Endothelial cell of umbilical vein (primary cell): ENCODE results near the gene CBLN3. TPM values are rescaled to one million over a fixed set of nuclear protein-coding genes. Genes with fewer than 3 reads are reported as not detected.

ENCODE experiments used
- BruUV-seq: library from RNA; stranded (reverse); fragments of 400-500 nt; replicated peaks from 2 replicates; lab custom pipeline; 2021; lab: Mats Ljungman, UMichigan
- CTCF ChIA-PET: fragments of 300-600, 350-600 bp; sonication (Branson Sonifier 250); formaldehyde crosslinking; loops from one replicate; lab custom pipeline; 2021; ENCODE audit warnings: antibody characterized with exemption, inconsistent platforms; lab: Charles Lee
- POLR2A ChIA-PET: fragments of 300-600, 350-600 bp; sonication (Branson Sonifier 250); formaldehyde crosslinking; loops from one replicate; lab custom pipeline; 2021; ENCODE audit warnings: antibody characterized with exemption, inconsistent platforms; lab: Charles Lee
- DNase-seq: peaks from one replicate; pipeline ENCODE4 v3.0.0-alpha.2; 2011; ENCODE audit warnings: low read depth, low spot score
- FAIRE-seq: peaks from 2 replicates; lab custom pipeline; 2011; peaks lifted over from hg19 to GRCh38; lab: Jason Lieb, UNC
- H2AFZ ChIP-seq: 2 replicates; pipeline ENCODE4 v1.6.0; 2012; ENCODE audit warnings: low read depth, low read length, control low read depth, inconsistent platforms
- H3K27ac ChIP-seq: 2 replicates; pipeline ENCODE4 v1.5.1; 2011; ENCODE audit warnings: low read depth, mild to moderate bottlenecking, control low read depth, low read length, moderate library complexity; ENCODE audit not compliant: insufficient read depth
- H3K27me3 ChIP-seq, 2 experiments: 2 replicates each; pipeline versions ENCODE4 v1.6.0 to v1.6.1; 2011; ENCODE audit warnings: low read length in 2 of 2, mixed read lengths in 1 of 2; ENCODE audit not compliant: control insufficient read depth in 2 of 2, insufficient read depth in 2 of 2
- H3K36me3 ChIP-seq, 2 experiments: 2 replicates in 1 of 2; 3 replicates in 1 of 2; pipeline ENCODE4 v1.5.1; 2011; ENCODE audit warnings: low read length in 2 of 2, mild to moderate bottlenecking in 1 of 2, moderate library complexity in 1 of 2; ENCODE audit not compliant: control insufficient read depth in 2 of 2, insufficient read depth in 2 of 2; ENCODE audit errors: extremely low read depth in 1 of 2
- H3K4me1 ChIP-seq: 3 replicates; pipeline ENCODE4 v1.5.1; 2011; ENCODE audit warnings: mild to moderate bottlenecking, low read length; ENCODE audit not compliant: control insufficient read depth, insufficient read depth; ENCODE audit errors: extremely low read depth
- H3K4me2 ChIP-seq: 2 replicates; pipeline ENCODE4 v1.6.1; 2011; ENCODE audit warnings: low read length, control low read depth, mixed read lengths; ENCODE audit not compliant: insufficient read depth
- H3K4me3 ChIP-seq, 3 experiments: fragments of 200-600 bp in 1 of 3; sonication (generic), shearing (Covaris generic) in 1 of 3; replicated peaks in 1 of 3; 2 replicates each; pipeline ENCODE4 v1.5.1; 2011 to 2016; ENCODE audit warnings: control low read depth in 3 of 3, low read length in 3 of 3, mild to moderate bottlenecking in 2 of 3, inconsistent platforms in 1 of 3, low read depth in 1 of 3, moderate library complexity in 1 of 3; ENCODE audit not compliant: insufficient read depth in 1 of 3
- H3K79me2 ChIP-seq: 2 replicates; pipeline ENCODE4 v1.6.0; 2012; ENCODE audit warnings: low read length, inconsistent platforms; ENCODE audit not compliant: control insufficient read depth, insufficient read depth
- H3K9ac ChIP-seq: replicated peaks from 2 replicates; pipeline ENCODE3; 2011; ENCODE audit warnings: low read length, control low read depth; ENCODE audit not compliant: insufficient read depth; ENCODE audit errors: extremely low read depth
- H3K9me1 ChIP-seq: replicated peaks from 3 replicates; pipeline ENCODE4 v1.6.0; 2011; ENCODE audit warnings: mild to moderate bottlenecking, low read length; ENCODE audit not compliant: control insufficient read depth, insufficient read depth; ENCODE audit errors: extremely low read depth
- H3K9me3 ChIP-seq: replicated peaks from 2 replicates; pipeline ENCODE4 v1.5.1; 2012; ENCODE audit warnings: low read length, inconsistent platforms; ENCODE audit not compliant: control insufficient read depth, insufficient read depth
- H4K20me1 ChIP-seq: replicated peaks from 2 replicates; pipeline ENCODE3; 2011; ENCODE audit warnings: mild to moderate bottlenecking, low read length; ENCODE audit not compliant: control insufficient read depth, insufficient read depth; ENCODE audit errors: extremely low read depth
- CTCF ChIP-seq, 2 donors: IDR thresholded peaks; 1 replicate in 1 of 2; 2 replicates in 1 of 2; pipeline ENCODE4 v1.5.1; 2011; ENCODE audit warnings: low read length in 2 of 2, mild to moderate bottlenecking in 2 of 2, moderate library complexity in 2 of 2, control low read depth in 1 of 2, inconsistent platforms in 1 of 2, low read depth in 1 of 2; ENCODE audit not compliant: insufficient read depth in 1 of 2; ENCODE audit errors: extremely low read depth in 1 of 2
- EZH2 ChIP-seq: IDR thresholded peaks from 2 replicates; pipeline ENCODE4 v1.6.1; 2012; ENCODE audit warnings: borderline replicate concordance, low read depth, mild to moderate bottlenecking, moderate library complexity, low read length, inconsistent platforms; ENCODE audit not compliant: severe bottlenecking
- GATA2 ChIP-seq: IDR thresholded peaks from 2 replicates; pipeline ENCODE4 v1.7.0; 2011; ENCODE audit warnings: low read depth, mild to moderate bottlenecking, moderate library complexity, mixed read lengths, low read length; ENCODE audit not compliant: insufficient read length, insufficient read depth
- JUN ChIP-seq: IDR thresholded peaks from 2 replicates; pipeline ENCODE4 v1.6.1; 2011; ENCODE audit warnings: borderline replicate concordance, low read depth; ENCODE audit not compliant: insufficient read length, insufficient read depth
- POLR2A ChIP-seq: IDR thresholded peaks from 2 replicates; pipeline ENCODE4 v1.6.1; 2012; ENCODE audit warnings: low read depth, mild to moderate bottlenecking, control low read depth, low read length
- POLR2AphosphoS5 ChIP-seq: IDR thresholded peaks from 2 replicates; pipeline ENCODE4 v1.6.1; 2012; ENCODE audit warnings: low read depth, mild to moderate bottlenecking, control low read depth, low read length, moderate library complexity; ENCODE audit not compliant: insufficient read depth
- dilution Hi-C: fragments of 300-500 bp; cut with MboI; formaldehyde crosslinking; loops from one replicate; pipeline ENCODE4 v1.15.0; 2019; ENCODE audit warnings: low sequenced_read_pairs; ENCODE audit not compliant: extremely low pct_ligation_motif_present
- intact Hi-C: fragments of 100-400 bp; cut with micrococcal nuclease; formaldehyde crosslinking; loops from one replicate; pipeline ENCODE4 v1.10.0; 2022
- polyA plus RNA-seq, 4 experiments: library from polyadenylated mRNA; depleted of rRNA in 3 of 4; stranded (reverse) in 3 of 4; unstranded in 1 of 4; fragments of >200 nt; gene quantifications; 2 replicates each; pipeline versions ENCODE4 v1.2.1 to v1.2.3, GENCODE V29; 2011 to 2012; ENCODE audit warnings: missing spikeins in 1 of 4
- total RNA-seq: library from RNA; stranded (reverse); gene quantifications from 2 replicates; pipeline ENCODE4 v1.2.3, GENCODE V29; 2021

CBLN3 gene
- total and polyA plus RNA-seq, 2 donors (not counting 3 experiments of a cell fraction or from before 2014, with no cell fraction given) = 7.9 to 8.6 TPM

DNA sequence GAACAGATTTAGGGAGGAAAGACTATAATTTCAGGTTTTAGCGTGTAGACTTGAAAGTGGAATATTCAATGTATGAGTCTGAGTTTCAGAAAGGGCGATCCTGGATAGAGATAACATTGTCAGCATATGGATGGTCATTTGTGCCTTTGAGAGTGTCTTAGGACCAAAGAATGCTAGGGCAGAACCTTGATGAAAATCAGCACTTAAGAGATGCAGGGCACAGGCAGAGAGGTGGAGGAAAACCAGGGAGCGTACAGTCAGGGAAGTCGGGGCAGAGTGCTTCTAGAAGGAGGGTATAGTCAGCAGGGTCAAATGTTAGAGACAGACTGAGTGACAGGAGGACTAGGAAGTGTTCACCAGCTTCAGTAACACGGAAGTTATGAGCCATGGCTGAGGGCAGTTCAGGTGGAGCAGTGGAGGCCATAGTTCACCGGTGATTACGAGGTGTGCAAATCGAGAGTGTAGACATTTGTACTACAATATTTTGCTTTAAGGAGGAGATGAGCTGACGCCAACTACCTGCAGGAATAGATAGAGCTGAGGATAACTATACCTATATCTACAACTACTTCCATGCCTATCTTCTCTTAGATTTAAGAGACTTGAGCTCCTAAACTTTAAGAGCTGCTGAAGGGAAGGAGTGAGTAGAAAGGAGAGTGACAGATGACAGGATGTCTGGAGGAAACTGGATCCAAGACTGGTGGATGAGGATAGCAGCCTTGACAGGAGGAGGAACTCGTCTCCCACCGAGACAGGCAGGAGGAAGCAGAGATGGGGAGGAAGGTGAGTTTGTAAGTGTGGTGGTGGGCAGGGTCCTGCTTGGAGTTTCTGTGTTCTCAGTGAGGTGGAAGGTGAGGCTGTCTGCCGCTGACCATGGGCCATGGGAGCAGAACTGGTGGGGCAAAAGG is 6.5 kb downstream of the CBLN3 start:
- Histone ChIP-seq H3K79me2 (no peaks in the 10 kb centered on the region), H3K4me1 (peaks cover 54% of the 10 kb centered on the region), H3K9ac (no peak overlapping the region), H3K36me3 (no peaks in the 10 kb centered on the region), H3K9me1 (no peaks in the 10 kb centered on the region), H3K4me2 (no peak overlapping the region), H3K4me3 (no peak overlapping the region), H2AFZ (no peak overlapping the region), H3K27me3 (no peaks in the 10 kb centered on the region), H3K9me3 (no peaks in the 10 kb centered on the region), H3K27ac (no peak overlapping the region), H4K20me1 (no peaks in the 10 kb centered on the region)
- no TSS peak for BruUV-seq
- POLR2A ChIA-PET = interaction anchor here (1.2 kb wide), 1 partner anchor 31 kb away, joined by 3 read pairs; no protein-coding TSS in a partner anchor
- no peak for TF ChIP-seq CTCF (IDR thresholded peaks at IDR 0.05; ENCODE audit: extremely low read depth in 1 of 2, insufficient read depth in 1 of 2, low read depth in 1 of 2, low read length in 2 of 2)
- no peak for TF ChIP-seq EZH2
- TF ChIP-seq POLR2A = no peak
- CTCF ChIA-PET = interaction anchor here (1.1 to 3.8 kb wide), 5 partner anchors 9 to 90 kb away, joined by 3 to 42 read pairs (median 7); no protein-coding TSS in a partner anchor
- dilution Hi-C loops = no loop called here
- FAIRE-seq (no peak), DNase-seq (no peak)
- intact Hi-C loops = no loop called here

GRCh38 chr14:24422261-24422660 is 7.2 kb downstream of the CBLN3 start:
- Histone ChIP-seq H3K36me3 (no peaks in the 10 kb centered on the region), H3K9me3 (no peaks in the 10 kb centered on the region), H2AFZ (no peak overlapping the region), H3K9ac (no peak overlapping the region), H4K20me1 (no peaks in the 10 kb centered on the region), H3K9me1 (no peaks in the 10 kb centered on the region), H3K27ac (no peak overlapping the region), H3K4me2 (no peak overlapping the region), H3K4me1 (peaks cover 56% of the 10 kb centered on the region), H3K4me3 (no peak overlapping the region), H3K27me3 (no peaks in the 10 kb centered on the region), H3K79me2 (no peaks in the 10 kb centered on the region)
- ChIA-PET POLR2A (no interaction called here), CTCF (interaction anchor here (1.4 kb wide), 1 partner anchor 56 kb away, joined by 8 read pairs; no protein-coding TSS in a partner anchor)
- DNase-seq (no peak), FAIRE-seq (no peak)
- dilution Hi-C loops (no loop called here), intact Hi-C loops (no loop called here)
- no TSS peak for BruUV-seq
- TF ChIP-seq JUN (no peak), GATA2 (no peak), POLR2AphosphoS5 (no peak)
